Epidermal melanocyte (primary cell): ENCODE measurements around the gene COL3A1.

ENCODE experiments used
- DNase-seq: peaks from one replicate; pipeline ENCODE4 v3.0.0; 2011; ENCODE audit warnings: low spot score; ENCODE audit not compliant: insufficient read length

The COL3A1 gene

GRCh38 chr2:188975497-188976102 is 1.4 kb downstream of the COL3A1 start:
- DNase-seq, result no peak

DNA sequence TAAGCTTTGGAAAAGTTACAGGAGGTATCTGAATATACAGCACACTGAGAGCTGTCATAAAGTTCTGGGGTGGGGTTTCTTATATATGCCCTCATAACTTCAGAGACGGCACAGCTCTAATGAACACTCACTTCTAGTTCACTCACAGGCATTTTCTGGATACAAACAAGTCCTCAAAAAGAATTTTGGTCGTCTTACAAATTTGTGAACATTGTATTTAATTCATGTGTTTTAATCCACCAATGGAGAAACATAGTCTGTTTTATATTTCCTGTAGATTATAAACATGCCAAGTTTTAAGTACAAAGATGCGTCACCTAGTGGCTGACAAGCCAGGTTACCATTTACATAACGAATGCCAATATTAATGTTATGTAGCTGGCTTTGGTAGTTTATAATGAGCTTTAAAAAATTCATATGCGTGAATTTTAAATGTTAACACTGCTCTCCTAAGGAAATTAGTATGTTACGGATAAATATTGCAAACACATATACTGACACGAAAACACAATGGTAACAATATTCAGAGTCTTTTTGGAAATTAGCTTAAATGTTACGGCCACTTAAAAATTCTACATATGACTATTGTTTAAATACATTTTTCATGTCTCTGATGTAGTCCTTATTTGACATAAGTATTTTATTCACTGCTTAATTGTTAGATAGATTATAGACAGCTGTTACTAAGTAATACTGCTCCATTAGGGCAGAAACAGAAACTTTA is 2.5 kb downstream of the COL3A1 start:
- no peak for DNase-seq

- DNase-seq, result no peak
These were observed 3.1 kb downstream of the COL3A1 start for GRCh38 chr2:188977317-188977716.

GRCh38 chr2:188978291-188979081 is 4.3 kb downstream of the COL3A1 start:
- DNase-seq, result no peak

DNA sequence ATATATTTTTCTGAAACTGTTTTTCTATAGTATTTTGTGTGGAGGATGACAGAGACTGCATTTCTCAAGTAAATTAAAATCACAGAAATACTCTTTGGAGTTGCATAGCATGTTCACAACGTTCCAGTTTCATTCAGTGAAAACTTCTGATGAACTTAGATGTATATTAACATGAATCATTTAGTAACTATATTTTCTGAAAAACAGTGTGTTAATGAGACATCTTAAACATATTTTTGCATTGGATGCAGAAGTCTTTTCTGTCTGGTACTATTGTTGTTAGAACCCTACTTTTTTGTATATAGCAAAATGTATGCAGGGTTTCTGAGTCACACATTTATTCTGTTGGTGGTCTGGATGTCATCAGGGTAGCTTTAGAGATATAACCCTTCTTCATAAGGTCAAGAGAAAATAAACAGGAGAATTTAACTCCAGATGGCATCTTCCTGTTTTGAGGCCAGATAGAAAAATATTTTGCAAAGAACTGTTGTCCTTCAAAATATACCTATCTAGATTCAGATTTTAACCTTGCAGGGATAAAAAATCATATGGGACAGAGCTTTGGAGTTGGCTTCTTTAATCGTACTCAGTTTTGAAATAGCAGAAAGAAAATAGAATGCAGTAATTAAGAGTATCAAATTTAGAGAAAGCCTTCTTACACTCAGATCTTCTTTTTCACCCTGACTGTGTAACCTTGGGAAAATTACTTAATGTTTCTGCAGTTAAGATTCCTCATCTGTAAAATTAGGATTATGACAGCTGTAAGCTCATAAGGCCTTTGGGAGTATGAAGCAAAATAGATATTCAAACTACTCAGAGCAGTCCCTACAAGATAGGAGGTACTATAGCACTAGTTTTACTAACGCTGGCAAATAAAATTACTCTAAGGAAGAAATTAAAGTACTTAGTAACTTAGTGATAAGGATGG is 5.3 kb downstream of the COL3A1 start:
- DNase-seq, result no peak

DNA sequence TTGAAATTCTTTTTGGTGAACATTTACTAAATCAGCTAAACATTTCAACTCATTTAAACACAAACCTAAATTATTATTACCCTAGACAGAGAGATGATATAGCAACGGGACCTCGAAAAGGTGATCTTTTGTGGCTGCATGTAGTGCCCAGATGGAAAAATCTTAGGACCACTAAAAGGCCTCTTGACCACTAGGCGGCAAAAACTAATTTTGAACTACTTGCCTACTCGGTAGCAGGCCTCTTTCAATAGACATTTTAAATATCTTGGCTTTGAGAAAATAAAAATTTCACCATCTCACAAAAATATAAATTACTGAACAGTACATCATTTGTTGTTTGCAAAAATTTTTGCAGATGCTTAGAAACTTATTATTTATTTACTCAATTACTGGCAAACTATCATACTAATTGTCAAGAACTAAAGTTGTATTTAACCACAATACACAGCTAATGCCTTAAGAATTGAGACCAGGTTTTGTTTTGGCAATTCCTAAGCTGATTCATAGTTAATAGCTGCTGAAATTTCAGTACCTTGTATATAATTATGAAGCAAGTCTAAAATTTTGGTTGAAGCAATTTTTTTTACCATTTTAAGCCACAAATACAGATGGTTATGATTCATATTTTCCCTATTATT is 9.4 kb downstream of the COL3A1 start:
- no peak for DNase-seq

DNA sequence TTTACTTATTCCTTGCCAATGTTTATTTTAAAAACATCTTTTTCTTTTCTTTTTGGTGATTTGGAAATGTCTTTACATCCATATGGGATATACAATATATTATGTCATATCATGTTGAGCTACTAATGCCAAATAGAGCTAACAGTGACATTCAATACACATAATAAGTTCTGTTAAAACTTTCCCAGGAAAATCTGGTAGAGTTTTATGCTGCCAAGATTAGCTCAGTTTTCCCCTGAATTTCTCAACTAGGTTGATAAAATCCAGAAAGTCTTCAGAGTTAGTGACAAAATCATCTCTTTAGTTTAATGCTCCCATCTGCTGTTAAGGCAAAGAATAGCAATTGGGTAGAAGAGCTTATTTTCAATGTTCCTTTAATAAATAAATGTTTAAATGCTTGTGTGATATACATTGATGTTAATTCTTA is 9.9 kb downstream of the COL3A1 start:
- no peak for DNase-seq

- DNase-seq, result no peak
These were observed 10.5 kb downstream of the COL3A1 start for GRCh38 chr2:188984680-188985079.

GRCh38 chr2:188986839-188987238 is 12.7 kb downstream of the COL3A1 start:
- no peak for DNase-seq

DNA sequence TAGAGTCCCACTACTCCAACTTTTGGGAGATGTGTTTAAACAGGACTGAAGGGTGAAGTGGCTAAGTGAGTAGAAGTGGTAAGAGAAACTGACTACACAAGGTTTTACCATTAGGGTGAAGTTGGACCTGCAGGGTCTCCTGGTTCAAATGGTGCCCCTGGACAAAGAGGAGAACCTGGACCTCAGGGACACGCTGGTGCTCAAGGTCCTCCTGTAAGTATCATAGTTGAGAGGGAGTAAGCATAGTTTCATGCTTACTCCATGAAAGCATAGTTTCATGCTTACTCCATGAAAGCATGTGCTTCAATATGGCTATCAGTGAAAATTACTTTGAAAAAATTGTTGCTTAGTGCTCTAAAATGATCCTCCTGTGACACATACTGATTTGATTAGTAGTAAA is 19.1 kb downstream of the COL3A1 start:
- DNase-seq, result no peak

DNA sequence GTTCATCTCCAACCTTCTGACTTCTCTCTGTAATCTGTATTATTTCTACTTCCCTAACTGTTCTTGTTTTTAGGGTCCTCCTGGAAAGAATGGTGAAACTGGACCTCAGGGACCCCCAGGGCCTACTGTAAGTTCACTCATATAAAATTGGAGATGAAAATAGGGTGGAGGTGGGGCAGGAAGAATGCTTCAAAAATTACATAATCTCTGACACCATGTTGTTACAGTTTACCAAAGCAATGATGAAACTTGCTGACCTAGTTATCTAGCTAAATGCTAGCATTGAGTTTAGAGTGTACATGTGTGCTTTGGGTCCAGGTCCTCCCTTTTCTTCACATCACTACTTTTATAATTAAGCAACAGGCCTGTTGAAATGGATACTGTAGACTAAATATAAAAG is 23.1 kb downstream of the COL3A1 start:
- no peak for DNase-seq

DNA sequence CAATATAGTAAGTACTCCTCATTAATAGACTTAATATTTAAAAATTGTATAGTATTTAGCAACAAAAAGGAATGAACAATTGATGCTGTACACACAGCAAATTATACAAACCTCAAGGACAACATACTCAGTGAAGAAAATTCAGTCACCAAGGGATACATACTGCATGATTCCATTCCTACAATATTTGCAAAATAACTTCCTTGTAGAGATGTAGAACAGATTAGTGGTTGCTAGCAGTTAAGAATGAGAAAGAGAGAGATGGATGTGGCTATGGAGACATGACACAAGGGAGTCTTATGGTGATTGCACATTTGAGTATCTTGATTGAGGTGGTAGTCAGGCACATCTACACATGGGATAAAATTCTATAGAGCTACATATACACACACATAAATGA is 26.0 kb downstream of the COL3A1 start:
- no peak for DNase-seq

- DNase-seq, result no peak
These were observed 27.9 kb downstream of the COL3A1 start for GRCh38 chr2:189002079-189002478.

DNA sequence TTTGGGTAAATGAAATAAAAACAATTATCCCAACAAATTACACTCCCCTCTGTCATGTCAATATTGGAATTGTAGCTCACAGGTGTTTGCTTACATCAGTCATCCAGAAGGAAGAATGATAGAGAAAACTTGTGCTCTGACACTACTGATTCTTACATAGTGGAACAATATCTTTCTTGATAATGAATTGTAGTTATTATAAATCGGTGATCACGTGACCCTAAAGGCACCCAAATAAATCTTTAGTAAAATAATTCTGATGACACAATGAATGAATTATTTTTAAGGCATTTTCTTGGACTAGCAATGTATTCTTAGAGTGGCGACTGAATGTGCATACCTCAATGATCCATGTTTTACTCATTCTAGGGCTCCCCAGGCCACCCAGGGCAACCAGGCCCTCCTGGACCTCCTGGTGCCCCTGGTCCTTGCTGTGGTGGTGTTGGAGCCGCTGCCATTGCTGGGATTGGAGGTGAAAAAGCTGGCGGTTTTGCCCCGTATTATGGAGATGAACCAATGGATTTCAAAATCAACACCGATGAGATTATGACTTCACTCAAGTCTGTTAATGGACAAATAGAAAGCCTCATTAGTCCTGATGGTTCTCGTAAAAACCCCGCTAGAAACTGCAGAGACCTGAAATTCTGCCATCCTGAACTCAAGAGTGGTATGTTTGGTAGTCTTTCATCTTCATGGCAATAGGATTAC is 34.5 kb downstream of the COL3A1 start:
- no peak for DNase-seq

GRCh38 chr2:189010536-189010935 is 36.4 kb downstream of the COL3A1 start:
- DNase-seq, result no peak

DNA sequence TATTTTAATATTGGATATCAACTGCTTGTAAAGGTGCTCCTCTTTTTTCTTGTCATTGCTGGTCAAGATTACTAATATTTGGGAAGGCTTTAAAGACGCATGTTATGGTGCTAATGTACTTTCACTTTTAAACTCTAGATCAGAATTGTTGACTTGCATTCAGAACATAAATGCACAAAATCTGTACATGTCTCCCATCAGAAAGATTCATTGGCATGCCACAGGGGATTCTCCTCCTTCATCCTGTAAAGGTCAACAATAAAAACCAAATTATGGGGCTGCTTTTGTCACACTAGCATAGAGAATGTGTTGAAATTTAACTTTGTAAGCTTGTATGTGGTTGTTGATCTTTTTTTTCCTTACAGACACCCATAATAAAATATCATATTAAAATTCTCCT is 38.2 kb downstream of the COL3A1 start:
- no peak for DNase-seq

DNA sequence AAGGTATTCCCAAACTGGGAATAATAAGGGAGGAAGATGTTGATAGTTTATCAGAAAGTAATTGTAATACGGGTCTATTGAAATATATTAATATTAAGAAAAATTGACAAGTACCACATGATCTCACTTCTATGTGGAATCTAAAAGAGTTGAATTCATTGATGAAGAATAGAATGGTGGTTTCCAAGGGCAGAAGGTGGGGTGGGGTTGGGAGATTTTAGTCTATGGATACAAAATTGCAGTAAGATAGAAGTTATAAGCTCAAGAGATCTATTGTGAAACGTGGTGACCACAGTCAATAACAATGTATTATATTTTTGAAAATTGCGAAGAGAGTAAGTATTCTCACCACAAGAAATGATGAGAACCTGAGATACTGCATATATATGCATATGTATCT is 38.9 kb downstream of the COL3A1 start:
- no peak for DNase-seq

- DNase-seq, result no peak
These were observed 39.7 kb downstream of the COL3A1 start for GRCh38 chr2:189013671-189014448.

DNA sequence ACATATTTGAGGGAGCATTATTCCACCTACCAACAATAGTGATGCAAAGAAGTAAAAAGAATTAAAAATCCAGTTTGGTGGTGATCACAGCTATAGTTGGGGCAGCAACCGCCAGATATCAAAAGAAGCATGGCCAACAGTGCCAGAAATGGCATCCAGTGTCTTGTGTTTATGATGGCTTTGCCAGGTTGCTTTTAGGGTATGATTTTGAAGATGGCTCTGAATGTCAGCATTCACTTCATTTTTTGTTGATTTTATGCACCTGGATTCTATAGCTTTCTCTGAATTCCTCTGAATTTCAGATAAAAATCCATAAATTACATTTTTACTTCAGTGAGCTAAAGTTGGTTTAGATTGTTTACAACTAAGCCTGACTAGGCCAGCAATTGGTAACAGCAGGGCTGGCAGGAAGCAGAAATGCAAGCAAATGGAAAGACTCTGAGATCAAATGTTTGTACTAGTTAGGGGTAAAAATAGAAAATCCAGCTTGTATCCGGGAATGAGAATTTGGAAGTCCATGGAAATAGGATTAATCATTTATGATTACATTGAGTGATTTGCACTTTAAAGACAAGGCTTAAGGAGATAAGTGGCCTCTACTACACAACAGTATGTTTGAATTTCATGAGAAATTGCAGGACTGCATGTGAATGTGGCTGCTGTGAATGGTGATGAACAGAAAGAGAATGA is 40.4 kb downstream of the COL3A1 start:
- DNase-seq, result no peak
